ENCODE data around the gene CFL2. TPM values are rescaled to one million over a fixed set of nuclear protein-coding genes. Genes with fewer than 3 reads are reported as not detected.

CFL2 gene
- total RNA-seq, 1 experiment from 2014 or later = 55.2 TPM

- Histone ChIP-seq H3K9me3 (ENCODE audit: control insufficient read depth in 1 of 2, insufficient read depth in 1 of 2, low read depth in 1 of 2, low read length in 2 of 2) (no peaks in the 10 kb centered on the region), H3K4me1 (ENCODE audit: control insufficient read depth in 1 of 2, insufficient read depth in 2 of 2, low read length in 2 of 2) (peaks cover 18 to 21% of the 10 kb centered on the region in 2 experiments), H3K4me2 (ENCODE audit: low read length) (peak overlapping the region; percentile 58), H2AFZ (ENCODE audit: low read depth, low read length, poor library complexity, severe bottlenecking) (peak overlapping the region; percentile 92), H3K9me2 (ENCODE audit: insufficient read depth) (no peaks in the 10 kb centered on the region), H3K9ac (ENCODE audit: low read length) (no peak overlapping the region), H3K27me3 (ENCODE audit: insufficient read depth, low read length) (no peaks in the 10 kb centered on the region), H4K20me1 (ENCODE audit: insufficient read depth) (no peaks in the 10 kb centered on the region), H3K4me3 (replicated peaks in 1 of 2; ENCODE audit: low read depth in 1 of 2, low read length in 2 of 2) (peak overlapping the region in 1 of 2 experiments; percentile 12; a peak in 2 of 4 replicates), H3K36me3 (ENCODE audit: control insufficient read depth in 1 of 2, insufficient read depth in 2 of 2, low read length in 2 of 2) (no peaks in the 10 kb centered on the region), H3K27ac (ENCODE audit: low read depth, low read length) (peak overlapping the region; percentile 32; the same call in 1 of the 2 replicates), H3K79me2 (ENCODE audit: insufficient read depth, low read length) (no peaks in the 10 kb centered on the region)
- ATAC-seq = peak; percentile 67
- BruUV-seq (replicated peaks) = no TSS peak
- DNase-seq (ENCODE audit: low read depth, low spot score) = no peak
- ChIA-PET RAD21 (ENCODE audit: low non-redundant PET in 1 of 2, low total read pairs in 2 of 2, uncharacterized antibody in 2 of 2, unreplicated experiment in 2 of 2) (no interaction called here), POLR2A (interaction anchor here (0.6 kb wide), 1 partner anchor 25 kb away, joined by 3 read pairs; no protein-coding TSS in a partner anchor), CTCF (interaction anchor here (2.7 kb wide), 1 partner anchor 10 kb away, joined by 36 read pairs; no protein-coding TSS in a partner anchor)
- TF ChIP-seq YY1 (IDR thresholded peaks at IDR 0.05; ENCODE audit: extremely low read depth, insufficient replicate concordance, low read depth, low read length) (no peak), SRF (IDR thresholded peaks at IDR 0.05; ENCODE audit: low read depth) (no peak), ELF1 (IDR thresholded peaks at IDR 0.05; ENCODE audit: borderline replicate concordance, low read depth) (no peak), POLR2AphosphoS5 (IDR thresholded peaks at IDR 0.05; ENCODE audit: low read depth, low read length) (no peak), FOSL1 (IDR thresholded peaks at IDR 0.05; ENCODE audit: low read depth) (no peak), EZH2phosphoT487 (IDR thresholded peaks at IDR 0.05; ENCODE audit: borderline replicate concordance) (no peak), EZH2 (IDR thresholded peaks at IDR 0.05) (no peak), CEBPB (IDR thresholded peaks at IDR 0.05; ENCODE audit: low read depth) (no peak), CBX3 (IDR thresholded peaks at IDR 0.05; ENCODE audit: low read depth) (no peak), RAD21 (IDR thresholded peaks at IDR 0.05; ENCODE audit: low read depth) (no peak), ATF3 (IDR thresholded peaks at IDR 0.05) (no peak), SIN3A (IDR thresholded peaks at IDR 0.05; ENCODE audit: low read depth) (no peak), JUND (IDR thresholded peaks at IDR 0.05) (no peak), ZFX (IDR thresholded peaks at IDR 0.05) (no peak), REST (IDR thresholded peaks at IDR 0.05; ENCODE audit: low read depth) (no peak), TCF7L2 (IDR thresholded peaks at IDR 0.05; ENCODE audit: borderline replicate concordance, extremely low read depth, insufficient read depth, insufficient read length) (no peak), MAX (IDR thresholded peaks at IDR 0.05) (no peak)
- intact Hi-C loops (cut with micrococcal nuclease) = no loop called here
Measured at GRCh38 chr14:34732802-34733201, 18.4 kb upstream of the CFL2 start.

All from HCT116 (cell line).